Kasumi-1 (cell line): Measurements from ENCODE around the gene HES4.
"Not testable (repeated sequence)": the region's sequence is repeated elsewhere in the genome, so short reads cannot be mapped to it uniquely, and the experiment has no call there.

Experiments
- DNase-seq, 2 experiments: peaks; one replicate each; lab custom pipeline; 2025; lab: John Stamatoyannopoulos, UW

Gene HES4

GRCh38 chr1:1033009-1033587 lies 33.2 kb upstream of the HES4 start:
- peak; percentile 54 to 66 for DNase-seq

GRCh38 chr1:1032424-1032823 lies 32.5 kb upstream of the HES4 start:
- no peak for DNase-seq

- DNase-seq = no peak
Observed at GRCh38 chr1:1031659-1032235, 31.9 kb upstream of the HES4 start.

GRCh38 chr1:1030867-1031658 lies 31.2 kb upstream of the HES4 start:
- DNase-seq = not testable (repeated sequence)

GRCh38 chr1:1027791-1028190 lies 27.9 kb upstream of the HES4 start:
- DNase-seq = no peak

- DNase-seq = no peak
Observed at GRCh38 chr1:1026599-1027413, 26.9 kb upstream of the HES4 start.

GRCh38 chr1:1025730-1026129 lies 25.8 kb upstream of the HES4 start:
- DNase-seq = no peak

GRCh38 chr1:1024771-1025699 lies 25.1 kb upstream of the HES4 start:
- DNase-seq = no peak

- no peak for DNase-seq
Observed at GRCh38 chr1:1024149-1024770, 24.4 kb upstream of the HES4 start.

GRCh38 chr1:1023700-1024099 lies 23.8 kb upstream of the HES4 start:
- DNase-seq = no peak

- no peak for DNase-seq
Observed at GRCh38 chr1:1022302-1023009, 22.6 kb upstream of the HES4 start.

GRCh38 chr1:1021920-1022259 lies 22.0 kb upstream of the HES4 start:
- no peak for DNase-seq

- DNase-seq = no peak
Observed at GRCh38 chr1:1021010-1021919, 21.4 kb upstream of the HES4 start.

GRCh38 chr1:1020415-1021009 lies 20.6 kb upstream of the HES4 start:
- no peak for DNase-seq

- DNase-seq = no peak
Observed at GRCh38 chr1:1020000-1020404, 20.1 kb upstream of the HES4 start, which contains the start of gene AGRN. Gene AGRN (plus strand): TSS chr1:1020120. CDS start chr1:1020173, 53 bp downstream.

- DNase-seq = peak; percentile 46 to 66
Observed at GRCh38 chr1:1019122-1019999, 19.5 kb upstream of the HES4 start.

- DNase-seq = not testable (repeated sequence)
Observed at GRCh38 chr1:1018321-1018685, 18.4 kb upstream of the HES4 start.
